Suprapubic skin (tissue), 3 donors: Measurements from ENCODE around the gene KIAA1210.

Experiments used
- CTCF ChIP-seq, 2 donors: fragments of 200-600 bp in 1 of 2; fragments of 450-650 bp in 1 of 2; sonication (generic) in 1 of 2; IDR thresholded peaks; one replicate each; pipeline ENCODE4 v1.5.1; 2016 to 2019; ENCODE audit warnings: antibody characterized with exemption in 2 of 2, mild to moderate bottlenecking in 1 of 2, moderate library complexity in 1 of 2
- EP300 ChIP-seq: sonication (generic); formaldehyde crosslinking; IDR thresholded peaks from one replicate; pipeline ENCODE4 v1.6.1; 2017; ENCODE audit warnings: antibody characterized with exemption
- POLR2A ChIP-seq, 2 donors: fragments of 450-650 bp; IDR thresholded peaks; one replicate each; pipeline ENCODE4 v1.6.1; 2017; ENCODE audit warnings: antibody characterized with exemption in 2 of 2, mild to moderate bottlenecking in 2 of 2, moderate library complexity in 2 of 2

GRCh38 chrX:119093991-119094735 is 33.4 kb downstream of the KIAA1210 start:
- TF ChIP-seq EP300: no peak
- TF ChIP-seq POLR2A (IDR thresholded peaks at IDR 0.05): no peak
- no peak for TF ChIP-seq CTCF (IDR thresholded peaks at IDR 0.05)
